A673 (cell line): ENCODE measurements around the gene ZSWIM3.

Experiments
- CTCF ChIP-seq: fragments of 300-800, 200-600 bp; sonication (generic); conservative IDR thresholded peaks from 2 replicates; pipeline ENCODE4 v1.5.1; 2017; ENCODE audit warnings: low read depth, mild to moderate bottlenecking, antibody characterized with exemption, low read length, moderate library complexity, mixed read lengths
- EZH2 ChIP-seq: fragments of 200-600 bp; sonication (generic); IDR thresholded peaks from 2 replicates; pipeline ENCODE4 v1.6.1; 2017; ENCODE audit warnings: borderline replicate concordance, low read depth, mild to moderate bottlenecking, mixed read lengths, antibody characterized with exemption, low read length; ENCODE audit not compliant: poor library complexity, severe bottlenecking

- TF ChIP-seq CTCF = no peak
- no peak for TF ChIP-seq EZH2
Observed at GRCh38 chr20:45861221-45862075, 4.0 kb downstream of the ZSWIM3 start.
